CD4-positive, alpha-beta T cell treated with Interferon alpha-2 for 1 hour (primary cell): ENCODE results near the gene EIF2S1.
"Not testable (repeated sequence)": the region's sequence is repeated elsewhere in the genome, so short reads cannot be mapped to it uniquely, and the experiment has no call there.

Experiments used
- DNase-seq, 2 donors: peaks; one replicate each; pipeline ENCODE4 v3.0.0-alpha.2; 2020 to 2022

Gene EIF2S1

GRCh38 chr14:67413806-67414769 lies 54.0 kb downstream of the EIF2S1 start:
- DNase-seq: peak in 1 of 2 donors; percentile 11

- not testable (repeated sequence) for DNase-seq
These were observed 55.5 kb downstream of the EIF2S1 start for GRCh38 chr14:67415610-67416009.

GRCh38 chr14:67416085-67416484 lies 56.0 kb downstream of the EIF2S1 start:
- DNase-seq: no peak

- DNase-seq: no peak
These were observed 56.7 kb downstream of the EIF2S1 start for GRCh38 chr14:67416810-67417209.

- DNase-seq: no peak
These were observed 57.5 kb downstream of the EIF2S1 start for GRCh38 chr14:67417633-67418032.

- DNase-seq: no peak
These were observed 58.5 kb downstream of the EIF2S1 start for GRCh38 chr14:67418401-67419191.

GRCh38 chr14:67420102-67420739 lies 60.1 kb downstream of the EIF2S1 start:
- DNase-seq: peak in 1 of 2 donors; percentile 30

- no peak for DNase-seq
These were observed 61.5 kb downstream of the EIF2S1 start for GRCh38 chr14:67421356-67422224.

GRCh38 chr14:67423424-67423823 lies 63.3 kb downstream of the EIF2S1 start:
- DNase-seq: no peak

- no peak for DNase-seq
These were observed 64.4 kb downstream of the EIF2S1 start for GRCh38 chr14:67424539-67424938.

GRCh38 chr14:67425608-67426007 lies 65.5 kb downstream of the EIF2S1 start:
- no peak for DNase-seq

- no peak for DNase-seq
These were observed 66.0 kb downstream of the EIF2S1 start for GRCh38 chr14:67426161-67426560.

GRCh38 chr14:67426983-67427606 lies 67.0 kb downstream of the EIF2S1 start:
- peak; percentile 79 to 81 for DNase-seq

GRCh38 chr14:67428501-67429031 lies 68.4 kb downstream of the EIF2S1 start:
- no peak for DNase-seq

- DNase-seq: no peak
These were observed 69.5 kb downstream of the EIF2S1 start for GRCh38 chr14:67429510-67430205.

GRCh38 chr14:67432050-67432564 lies 72.0 kb downstream of the EIF2S1 start:
- no peak for DNase-seq

- DNase-seq: no peak
These were observed 75.5 kb downstream of the EIF2S1 start for GRCh38 chr14:67435603-67436002.
